Nephron (organoid): ENCODE data around the gene HEBP1.

ENCODE experiments used
- H3K27ac Mint-ChIP-seq, 3 experiments: 2 replicates each; pipeline ENCODE4 v1.8.0; 2020; ENCODE audit warnings: mixed read lengths in 3 of 3, mild to moderate bottlenecking in 2 of 3, moderate library complexity in 1 of 3
- H3K27me3 Mint-ChIP-seq: 2 replicates; pipeline ENCODE4 v1.8.0; 2021; ENCODE audit warnings: low read depth, mild to moderate bottlenecking, moderate library complexity, mixed read lengths
- H3K36me3 Mint-ChIP-seq: 2 replicates; pipeline ENCODE4 v1.8.0; 2020; ENCODE audit warnings: low read depth, mixed read lengths
- H3K4me1 Mint-ChIP-seq: 2 replicates; pipeline ENCODE4 v1.8.0; 2020; ENCODE audit warnings: mixed read lengths
- H3K4me3 Mint-ChIP-seq, 3 experiments: 2 replicates each; pipeline ENCODE4 v1.8.0; 2020; ENCODE audit warnings: mild to moderate bottlenecking in 3 of 3, mixed read lengths in 3 of 3, moderate library complexity in 2 of 3
- H3K9me3 Mint-ChIP-seq: 2 replicates; pipeline ENCODE4 v1.8.0; 2020; ENCODE audit warnings: mixed read lengths
- CTCF ChIP-seq, 3 experiments: fragments of 200-600 bp; sonication (generic); IDR thresholded peaks; one replicate each; pipeline ENCODE4 v1.5.0; 2021; ENCODE audit warnings: antibody characterized with exemption in 3 of 3; ENCODE audit not compliant: unreplicated experiment in 3 of 3

HEBP1 gene

GRCh38 chr12:12951504-12951903 lies 48.6 kb downstream of the HEBP1 start:
- no peaks in the 10 kb centered on the region for H3K27me3 Mint-ChIP-seq
- H3K4me1 Mint-ChIP-seq = peaks cover 3% of the 10 kb centered on the region
- peaks cover 2% of the 10 kb centered on the region for H3K9me3 Mint-ChIP-seq
- peaks cover 4% of the 10 kb centered on the region for H3K36me3 Mint-ChIP-seq
- no peak for TF ChIP-seq CTCF (IDR thresholded peaks at IDR 0.05; ENCODE audit: unreplicated experiment in 3 of 3)
- H3K4me3 Mint-ChIP-seq = no peak overlapping the region
- H3K27ac Mint-ChIP-seq = no peak overlapping the region

- TF ChIP-seq CTCF (IDR thresholded peaks at IDR 0.05; ENCODE audit: unreplicated experiment in 3 of 3) = no peak
- H3K27ac Mint-ChIP-seq = no peak overlapping the region
- no peak overlapping the region for H3K4me3 Mint-ChIP-seq
- peaks cover 3% of the 10 kb centered on the region for H3K27me3 Mint-ChIP-seq
- H3K4me1 Mint-ChIP-seq = no peaks in the 10 kb centered on the region
- H3K9me3 Mint-ChIP-seq = no peaks in the 10 kb centered on the region
- H3K36me3 Mint-ChIP-seq = peaks cover 4% of the 10 kb centered on the region
Observed at GRCh38 chr12:12947902-12948301, 52.2 kb downstream of the HEBP1 start.

GRCh38 chr12:12946686-12947355 lies 53.2 kb downstream of the HEBP1 start:
- TF ChIP-seq CTCF (IDR thresholded peaks at IDR 0.05; ENCODE audit: unreplicated experiment in 3 of 3) = no peak

GRCh38 chr12:12945591-12945990 lies 54.5 kb downstream of the HEBP1 start:
- Mint-ChIP-seq H3K4me3 (no peak overlapping the region), H3K36me3 (peaks cover 4% of the 10 kb centered on the region), H3K4me1 (no peaks in the 10 kb centered on the region)

More at GRCh38 chr12:12946686-12947355, 53.2 kb downstream of the HEBP1 start:
- no peaks in the 10 kb centered on the region for H3K4me1 Mint-ChIP-seq
- no peak overlapping the region for H3K4me3 Mint-ChIP-seq
- H3K27ac Mint-ChIP-seq = no peak overlapping the region
- H3K27me3 Mint-ChIP-seq = peaks cover 4% of the 10 kb centered on the region
- H3K36me3 Mint-ChIP-seq = peaks cover 4% of the 10 kb centered on the region
- H3K9me3 Mint-ChIP-seq = no peaks in the 10 kb centered on the region

GRCh38 chr12:12943586-12944260 lies 56.3 kb downstream of the HEBP1 start:
- H3K9me3 Mint-ChIP-seq = no peaks in the 10 kb centered on the region
- peaks cover 10% of the 10 kb centered on the region for H3K27me3 Mint-ChIP-seq
- no peak overlapping the region for H3K4me3 Mint-ChIP-seq
- no peaks in the 10 kb centered on the region for H3K4me1 Mint-ChIP-seq
- no peak overlapping the region for H3K27ac Mint-ChIP-seq
- H3K36me3 Mint-ChIP-seq = no peaks in the 10 kb centered on the region
- TF ChIP-seq CTCF (IDR thresholded peaks at IDR 0.05; ENCODE audit: unreplicated experiment in 3 of 3) = no peak

More at GRCh38 chr12:12945591-12945990, 54.5 kb downstream of the HEBP1 start:
- H3K27me3 Mint-ChIP-seq = peaks cover 4% of the 10 kb centered on the region
- H3K27ac Mint-ChIP-seq = no peak overlapping the region
- no peak for TF ChIP-seq CTCF (IDR thresholded peaks at IDR 0.05; ENCODE audit: unreplicated experiment in 3 of 3)
- no peaks in the 10 kb centered on the region for H3K9me3 Mint-ChIP-seq
